Measurements from ENCODE around the gene PTPRN2. TPM values are rescaled to one million over a fixed set of nuclear protein-coding genes. Genes with fewer than 3 reads are reported as not detected.

Gene PTPRN2
- total RNA-seq, 2 donors from 2014 or later = 0.35 to 0.61 TPM

DNA sequence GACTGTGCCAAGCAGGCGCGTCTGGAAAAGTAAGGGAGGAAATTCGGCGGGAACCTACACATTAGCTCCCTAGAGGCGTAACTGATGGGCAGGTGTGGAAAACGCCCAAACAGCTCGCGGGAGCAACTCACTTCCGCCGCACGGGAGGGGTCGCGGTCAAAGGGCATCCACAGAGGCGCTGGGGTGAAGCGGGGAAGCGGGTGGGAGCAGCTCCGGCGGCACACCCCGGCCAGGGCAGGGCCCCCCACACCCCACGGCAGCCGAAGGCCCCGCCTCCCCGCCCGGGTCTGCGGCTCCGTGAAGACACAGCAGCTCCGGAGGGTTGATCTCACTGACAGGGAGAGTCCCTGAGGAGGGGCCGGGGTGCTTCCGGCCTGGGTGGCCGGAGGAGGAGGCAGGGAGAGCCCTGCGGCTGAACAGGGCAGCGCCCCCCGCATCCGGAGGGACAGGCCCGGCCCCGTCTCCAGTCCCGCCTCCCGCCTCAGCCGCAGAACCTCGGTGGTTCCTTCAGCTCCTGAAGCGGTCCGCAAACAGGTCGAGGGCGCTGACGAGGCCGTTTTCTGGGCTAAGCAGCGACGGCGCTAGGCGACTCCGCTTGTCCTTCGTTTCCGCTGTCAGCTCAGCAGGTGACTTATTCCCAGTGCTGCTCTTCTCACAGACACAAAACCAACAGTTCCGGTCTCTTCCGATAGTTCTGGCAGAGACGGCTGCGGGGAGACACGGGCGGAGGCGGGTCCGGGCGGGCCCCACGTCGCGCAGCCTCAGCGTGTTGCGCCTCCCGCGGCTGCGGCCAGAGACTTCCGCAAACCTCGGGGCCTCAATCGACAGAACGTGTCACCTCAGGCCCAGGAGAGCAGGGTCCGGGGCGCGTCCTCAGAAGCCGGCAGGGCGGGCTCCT, 974.7 kb downstream of the PTPRN2 start:
- peak; percentile 51 to 84 for DNase-seq (ENCODE audit: low spot score in 2 of 2)
- H3K27ac Mint-ChIP-seq = peak overlapping the region; percentile 36 to 81
- peaks cover 0 to 6% of the 10 kb centered on the region in 2 donors for H3K36me3 Mint-ChIP-seq
- H3K9me3 Mint-ChIP-seq = no peaks in the 10 kb centered on the region
- peak; percentile 77 to 89 for ATAC-seq

DNA sequence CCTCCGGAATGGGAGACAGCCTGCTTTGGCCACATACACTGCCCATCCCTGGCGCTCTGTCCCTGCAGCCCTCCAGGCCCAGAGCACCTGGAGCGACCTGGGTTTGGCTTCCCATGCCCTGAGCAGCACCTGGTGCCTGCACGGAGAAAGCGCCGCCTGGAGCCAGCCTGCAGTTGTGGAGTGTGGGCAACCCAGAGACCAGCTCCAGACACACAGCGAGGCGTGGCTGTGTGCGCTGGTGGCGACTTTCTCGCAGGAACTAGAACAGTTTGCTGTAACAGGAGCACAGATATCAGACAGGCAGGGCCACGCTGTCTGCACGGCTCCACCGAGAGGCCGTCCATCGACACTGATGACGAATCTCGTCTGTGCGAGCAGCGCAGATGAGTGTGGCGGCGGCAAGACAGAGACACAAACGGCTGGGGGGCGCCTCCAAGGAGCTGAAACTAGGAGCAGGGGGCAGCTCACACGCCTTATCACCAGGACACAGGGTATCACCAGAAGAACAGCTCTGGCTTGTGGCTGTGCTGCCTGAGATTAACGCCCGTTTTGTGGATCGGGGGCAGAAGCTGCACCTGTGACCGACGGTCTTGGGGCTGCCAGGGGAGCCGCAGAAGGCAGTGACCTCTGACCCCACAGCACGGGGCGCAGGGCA, 975.5 kb downstream of the PTPRN2 start:
- ATAC-seq (no peak), DNase-seq (ENCODE audit: low spot score in 2 of 2) (no peak)
- no peaks in the 10 kb centered on the region for H3K9me3 Mint-ChIP-seq
- peak overlapping the region; percentile 36 to 81 for H3K27ac Mint-ChIP-seq
- peaks cover 0 to 6% of the 10 kb centered on the region in 2 donors for H3K36me3 Mint-ChIP-seq

DNA sequence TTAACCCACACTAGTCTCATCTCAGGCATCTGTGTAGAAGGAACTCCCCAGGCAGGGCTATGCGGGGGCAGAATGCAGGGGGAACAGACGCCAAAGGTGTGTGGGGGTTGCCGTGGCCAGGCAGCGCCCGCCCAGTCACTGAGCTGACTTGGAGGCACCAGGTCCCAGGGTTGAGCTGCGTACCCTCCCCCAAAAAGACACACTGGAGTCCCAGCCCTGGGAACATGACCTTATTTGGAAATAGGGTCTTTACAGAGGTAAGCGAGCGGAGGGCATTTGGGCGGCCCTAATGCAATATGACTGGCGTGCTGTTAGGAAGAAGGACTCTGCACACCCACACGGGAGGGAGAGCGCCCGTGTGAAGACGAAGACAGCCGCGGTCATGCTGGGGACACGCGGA, 976.3 kb downstream of the PTPRN2 start:
- Mint-ChIP-seq H3K36me3 (peaks cover 0 to 6% of the 10 kb centered on the region in 2 donors), H3K27ac (no peak overlapping the region), H3K9me3 (no peaks in the 10 kb centered on the region)
- no peak for DNase-seq (ENCODE audit: low spot score in 2 of 2)
- ATAC-seq = no peak

DNA sequence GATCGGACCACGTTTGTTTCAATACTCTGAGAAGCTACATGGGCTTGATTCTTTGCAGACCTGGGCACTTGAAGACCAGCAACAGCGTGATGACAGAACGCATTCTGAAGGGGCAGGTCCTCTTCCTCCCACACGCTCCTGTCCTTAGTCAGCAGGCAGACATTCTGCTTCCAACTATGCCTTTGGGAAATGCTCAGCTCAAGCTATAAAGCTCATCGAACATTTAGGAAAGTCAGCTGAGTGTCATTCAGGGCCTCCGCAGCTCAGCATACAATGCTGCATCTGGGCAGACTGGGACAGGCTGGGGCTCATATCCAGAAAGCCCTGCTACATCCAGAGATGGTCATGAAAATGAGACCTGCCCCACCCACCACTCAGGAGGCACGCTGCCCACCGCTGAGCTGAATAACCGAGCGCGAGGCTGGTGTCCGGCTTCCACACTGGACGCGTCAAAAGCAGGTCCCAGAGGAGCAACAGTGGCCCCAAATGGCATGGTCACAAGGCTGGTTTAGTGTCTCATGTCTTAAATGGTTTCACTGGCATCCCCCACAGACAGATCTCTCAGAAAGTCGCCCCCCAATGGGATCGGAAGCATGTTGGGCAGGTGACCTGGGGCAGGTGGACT, 976.8 kb downstream of the PTPRN2 start:
- Mint-ChIP-seq H3K36me3 (peaks cover 0 to 6% of the 10 kb centered on the region in 2 donors), H3K27ac (no peak overlapping the region), H3K9me3 (no peaks in the 10 kb centered on the region)
- no peak for ATAC-seq
- no peak for DNase-seq (ENCODE audit: low spot score in 2 of 2)

DNA sequence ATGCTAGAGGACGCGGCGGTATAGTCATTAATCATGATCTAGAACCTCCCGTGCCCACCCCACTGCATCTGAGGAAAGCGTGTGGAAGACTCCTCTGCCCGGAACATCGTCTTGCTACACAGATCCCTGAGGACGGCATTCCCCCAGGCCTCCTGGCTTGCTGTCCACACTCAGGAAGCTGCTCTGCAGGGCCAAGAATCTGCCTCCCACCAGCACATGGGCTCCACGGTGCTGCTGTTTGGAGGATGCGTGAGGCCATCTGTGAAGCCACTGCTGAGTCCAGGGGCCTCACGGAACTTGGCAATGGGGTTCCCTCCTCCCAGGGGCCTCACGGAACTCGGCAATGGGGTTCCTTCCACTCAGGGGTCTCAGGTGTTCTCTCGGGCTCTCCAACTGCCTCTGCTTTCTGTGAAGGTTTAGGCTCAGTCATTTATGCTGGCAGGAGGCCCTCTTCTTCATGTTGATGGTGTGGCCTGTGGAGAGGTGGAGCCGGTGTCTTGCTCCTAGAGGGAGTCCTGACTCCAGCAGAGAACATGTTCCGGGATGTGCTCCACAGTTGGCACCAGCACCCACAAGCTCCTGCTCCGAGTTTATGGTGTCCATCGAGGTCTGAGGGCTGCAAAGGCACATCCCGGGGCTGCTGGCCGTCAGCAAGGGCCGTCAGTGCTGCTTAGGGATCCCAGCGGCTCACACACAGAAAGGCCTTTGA, 977.5 kb downstream of the PTPRN2 start:
- Mint-ChIP-seq H3K27ac (no peak overlapping the region), H3K36me3 (peaks cover 0 to 6% of the 10 kb centered on the region in 2 donors), H3K9me3 (no peaks in the 10 kb centered on the region)
- no peak for DNase-seq (ENCODE audit: low spot score in 2 of 2)
- ATAC-seq = no peak

DNA sequence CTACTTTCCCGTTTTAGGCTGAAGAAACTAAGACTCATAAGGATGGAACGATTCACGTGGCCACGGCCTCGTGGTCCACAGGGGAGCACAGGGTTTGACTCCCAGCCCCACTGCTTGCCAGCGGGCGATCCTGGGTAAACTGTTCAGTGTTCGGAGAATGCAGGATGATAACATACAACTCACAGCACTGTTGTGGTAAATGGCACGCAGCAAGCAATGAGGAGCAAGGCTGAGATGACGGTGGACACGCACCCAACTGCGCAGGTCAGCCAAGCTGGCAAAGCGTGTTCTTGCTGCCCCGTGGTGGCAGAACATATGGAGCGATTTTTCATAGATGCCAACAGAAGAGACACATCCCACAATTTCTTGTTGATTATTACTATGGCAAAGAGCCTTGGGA, 978.1 kb downstream of the PTPRN2 start:
- H3K9me3 Mint-ChIP-seq = no peaks in the 10 kb centered on the region

DNA sequence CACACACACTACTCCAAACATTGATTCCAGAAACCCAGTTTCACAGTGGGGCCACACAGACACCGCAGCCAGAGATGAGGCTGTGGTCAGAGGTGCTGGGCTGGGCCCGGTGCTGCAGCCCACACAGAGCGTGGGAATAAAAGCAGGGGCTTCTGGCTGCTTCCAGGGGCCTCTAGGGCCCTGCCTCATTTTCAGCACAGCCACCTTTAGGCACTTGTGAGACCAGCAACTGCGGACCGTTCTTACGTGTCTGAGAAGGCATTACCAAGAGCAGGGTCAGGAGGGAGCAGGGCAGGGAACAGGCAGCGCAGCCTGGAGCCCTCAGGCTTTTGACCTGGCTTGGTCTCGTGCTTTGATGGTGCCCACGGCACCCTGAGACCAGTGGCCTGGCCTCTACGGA, 980.4 kb downstream of the PTPRN2 start:
- H3K27ac Mint-ChIP-seq = no peak overlapping the region
- peaks cover 0 to 3% of the 10 kb centered on the region in 2 donors for H3K36me3 Mint-ChIP-seq
- H3K9me3 Mint-ChIP-seq = no peaks in the 10 kb centered on the region
- DNase-seq (ENCODE audit: low spot score in 2 of 2) = no peak
- ATAC-seq = no peak

More for the DNA sequence above, 978.1 kb downstream of the PTPRN2 start:
- no peak overlapping the region for H3K27ac Mint-ChIP-seq
- no peak for DNase-seq (ENCODE audit: low spot score in 2 of 2)
- no peak for ATAC-seq
- peaks cover 0 to 6% of the 10 kb centered on the region in 2 donors for H3K36me3 Mint-ChIP-seq

DNA sequence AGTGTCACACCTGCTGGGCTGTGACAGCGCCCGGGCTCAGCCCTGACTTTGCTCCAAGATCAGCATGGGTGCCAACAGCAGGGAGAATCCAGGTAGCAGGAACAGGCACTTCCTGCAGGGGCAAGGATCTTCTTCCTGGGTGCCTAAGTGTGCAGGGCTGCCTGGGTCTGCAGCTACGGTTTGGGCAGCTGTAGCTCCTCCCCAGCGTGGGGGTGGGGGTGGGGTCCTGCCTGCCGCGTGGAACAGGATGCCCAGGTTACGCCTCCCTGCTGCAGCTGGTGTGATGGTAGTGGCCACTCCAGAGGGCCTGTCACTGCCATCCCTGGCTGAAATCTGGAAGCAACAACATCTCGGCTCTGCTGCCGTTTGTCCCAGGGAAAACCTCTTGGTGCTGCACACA, 981.5 kb downstream of the PTPRN2 start:
- DNase-seq (ENCODE audit: low spot score in 2 of 2) (no peak), ATAC-seq (no peak)
- Mint-ChIP-seq H3K27ac (no peak overlapping the region), H3K36me3 (no peaks in the 10 kb centered on the region), H3K9me3 (no peaks in the 10 kb centered on the region)

DNA sequence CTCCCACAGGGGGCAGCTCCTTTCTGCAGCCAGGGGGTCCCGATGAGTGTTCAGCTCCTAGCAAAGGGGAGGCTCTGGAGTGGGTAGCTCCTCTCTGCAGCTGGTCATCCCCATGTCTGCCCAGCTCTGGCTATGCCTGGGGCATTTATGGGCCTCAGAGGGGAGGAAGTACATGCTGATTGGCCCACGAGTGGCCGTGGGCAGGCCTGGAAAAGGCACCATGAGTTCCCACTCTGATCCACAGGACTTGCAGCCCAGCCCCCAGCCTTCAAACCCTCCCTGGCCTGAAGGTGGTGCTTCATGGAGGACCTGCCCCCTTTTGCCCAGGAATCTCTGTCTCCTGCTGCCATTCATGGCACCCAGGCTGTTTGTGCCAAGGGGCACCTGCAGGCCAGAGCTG, 982.0 kb downstream of the PTPRN2 start:
- ATAC-seq (no peak), DNase-seq (ENCODE audit: low spot score in 2 of 2) (no peak)
- Mint-ChIP-seq H3K9me3 (no peaks in the 10 kb centered on the region), H3K36me3 (no peaks in the 10 kb centered on the region), H3K27ac (no peak overlapping the region)

DNA sequence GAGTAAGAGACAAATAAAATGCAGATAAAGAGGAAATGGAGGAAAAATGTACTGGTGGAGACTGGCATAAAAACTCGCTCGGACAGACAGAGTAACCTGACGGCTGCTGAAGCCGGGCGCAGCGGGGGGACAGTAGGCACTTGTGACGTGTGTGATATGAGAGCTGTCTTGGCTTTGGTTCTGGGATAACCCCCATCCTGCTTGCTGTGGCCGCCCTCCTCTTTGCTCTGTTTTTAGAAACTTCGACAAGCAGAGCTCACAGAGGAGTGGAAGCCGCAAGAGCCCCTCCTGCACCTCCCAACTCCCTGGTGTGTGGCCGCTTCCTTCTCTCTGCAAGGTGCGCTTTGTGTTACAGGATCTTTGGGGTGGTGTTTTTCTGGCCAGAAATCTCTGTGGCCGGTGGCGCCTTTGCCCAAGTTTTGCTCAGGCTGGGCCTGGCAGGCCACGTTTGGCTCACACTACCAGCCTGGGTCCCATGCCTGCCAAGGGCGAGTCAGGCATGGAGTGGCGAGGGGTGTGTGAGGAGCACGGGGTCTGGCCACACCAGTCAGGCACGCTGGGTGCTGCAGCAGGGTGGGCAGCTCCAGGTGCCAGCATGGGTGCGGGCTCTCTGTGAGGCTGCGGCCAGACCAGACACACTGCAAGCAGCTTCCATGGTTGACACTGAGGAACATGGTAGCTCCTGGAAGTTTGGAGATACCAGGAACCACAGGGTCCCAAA, 982.8 kb downstream of the PTPRN2 start:
- no peak for DNase-seq (ENCODE audit: low spot score in 2 of 2)

DNA sequence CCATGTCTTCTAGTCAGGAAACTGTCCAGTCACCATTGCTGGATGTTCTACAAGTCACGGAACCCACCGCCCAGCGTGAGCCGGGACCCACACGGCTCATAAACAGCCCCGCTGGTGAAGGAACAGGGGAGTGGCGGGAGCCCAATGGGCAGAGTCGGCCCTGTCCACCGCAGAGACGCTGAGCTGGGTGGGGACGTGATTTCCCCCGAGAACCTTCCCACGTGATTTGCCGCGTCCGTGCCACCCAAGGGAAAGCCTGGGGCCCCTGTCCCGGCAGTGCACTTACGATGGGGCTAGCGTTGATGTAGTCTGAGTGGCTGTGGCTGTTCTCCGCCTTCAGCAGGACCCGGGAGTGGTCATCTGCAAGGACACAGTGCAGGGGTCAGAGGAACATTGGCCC, 983.9 kb downstream of the PTPRN2 start:
- no peak for ATAC-seq
- Mint-ChIP-seq H3K9me3 (no peaks in the 10 kb centered on the region), H3K36me3 (no peaks in the 10 kb centered on the region), H3K27ac (no peak overlapping the region)
- DNase-seq (ENCODE audit: low spot score in 2 of 2) = no peak

More for the DNA sequence above, 982.8 kb downstream of the PTPRN2 start:
- Mint-ChIP-seq H3K36me3 (no peaks in the 10 kb centered on the region), H3K27ac (no peak overlapping the region), H3K9me3 (no peaks in the 10 kb centered on the region)
- no peak for ATAC-seq

DNA sequence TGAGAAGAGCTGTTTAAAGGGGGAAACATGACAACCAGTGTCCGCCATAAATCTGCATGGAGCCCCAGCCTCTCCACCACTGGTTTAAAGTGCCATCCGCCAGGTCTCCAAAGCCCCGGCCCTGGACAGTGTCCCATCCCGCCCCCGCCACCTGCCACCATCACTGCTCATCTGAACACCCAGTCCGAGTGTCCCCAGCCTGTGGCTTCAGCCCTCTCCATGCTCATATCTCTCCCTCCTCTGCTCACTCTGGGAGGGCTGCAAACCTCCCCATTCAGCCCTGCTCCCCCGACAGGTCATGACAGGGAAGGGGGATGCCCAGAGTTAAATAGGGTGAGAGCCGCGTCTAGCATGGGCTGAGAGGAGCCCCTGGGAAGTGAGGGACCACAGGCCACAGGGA, 984.6 kb downstream of the PTPRN2 start:
- no peaks in the 10 kb centered on the region for H3K9me3 Mint-ChIP-seq
- H3K27ac Mint-ChIP-seq = no peak overlapping the region
- ATAC-seq = no peak
- H3K36me3 Mint-ChIP-seq = no peaks in the 10 kb centered on the region
- no peak for DNase-seq (ENCODE audit: low spot score in 2 of 2)

DNA sequence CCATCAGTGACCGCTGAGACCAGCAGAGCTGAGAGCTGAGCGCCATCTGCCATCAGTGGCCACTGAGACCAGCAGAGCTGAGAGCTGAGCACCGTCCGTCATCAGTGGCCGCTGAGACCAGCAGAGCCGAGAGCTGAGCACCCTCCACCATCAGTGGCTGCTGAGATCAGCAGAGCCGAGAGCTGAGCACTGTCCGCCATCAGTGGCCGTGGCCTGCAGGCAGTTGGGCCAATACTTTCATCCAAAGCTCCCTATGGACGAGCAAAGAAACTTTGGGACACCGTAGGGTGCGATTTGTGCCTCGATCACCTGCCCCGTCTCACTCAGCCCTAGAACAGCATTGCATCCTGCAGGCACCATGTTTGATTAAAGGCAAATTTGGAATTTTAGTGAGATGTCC, 985.0 kb downstream of the PTPRN2 start:
- ATAC-seq = no peak
- no peak for DNase-seq (ENCODE audit: low spot score in 2 of 2)
- Mint-ChIP-seq H3K27ac (no peak overlapping the region), H3K9me3 (no peaks in the 10 kb centered on the region), H3K36me3 (no peaks in the 10 kb centered on the region)

DNA sequence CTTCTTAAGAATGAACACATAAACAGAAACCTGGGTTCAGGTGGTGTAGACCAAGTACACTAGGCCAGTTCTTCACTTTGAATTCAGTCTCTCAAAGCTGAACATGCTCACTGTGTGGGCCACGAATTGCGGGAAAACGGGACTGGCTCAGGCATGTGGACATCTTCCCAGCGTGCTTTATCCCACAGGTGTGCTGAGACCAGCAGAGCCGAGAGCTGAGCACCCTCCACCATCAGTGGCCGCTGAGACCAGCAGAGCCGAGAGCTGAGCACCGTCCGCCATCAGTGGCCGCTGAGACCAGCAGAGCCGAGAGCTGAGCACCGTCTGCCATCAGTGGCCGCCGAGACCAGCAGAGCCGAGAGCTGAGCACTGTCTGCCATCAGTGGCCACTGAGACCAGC, 985.5 kb downstream of the PTPRN2 start:
- Mint-ChIP-seq H3K9me3 (no peaks in the 10 kb centered on the region), H3K36me3 (no peaks in the 10 kb centered on the region), H3K27ac (no peak overlapping the region)
- ATAC-seq (no peak), DNase-seq (ENCODE audit: low spot score in 2 of 2) (no peak)

DNA sequence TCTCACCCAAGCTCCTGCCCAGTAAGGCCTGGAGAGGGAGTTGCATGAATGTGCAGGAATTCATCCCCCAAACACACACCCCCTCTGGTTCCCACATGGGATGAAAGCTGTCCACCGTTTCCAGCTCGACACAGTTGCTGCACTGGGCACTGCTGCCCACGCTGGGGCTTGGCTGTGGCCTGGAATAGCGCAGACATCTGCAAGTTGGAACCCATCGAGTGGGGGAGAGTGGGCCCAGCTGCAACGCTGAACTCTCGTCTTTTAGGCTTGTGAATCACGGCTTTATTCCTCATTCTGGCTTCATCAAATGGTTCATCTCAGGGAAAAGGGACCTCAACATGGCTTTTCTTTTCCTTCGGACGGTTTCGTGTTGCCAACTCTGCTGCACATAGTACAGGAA, 986.1 kb downstream of the PTPRN2 start:
- Mint-ChIP-seq H3K9me3 (no peaks in the 10 kb centered on the region), H3K36me3 (no peaks in the 10 kb centered on the region), H3K27ac (no peak overlapping the region)
- ATAC-seq (no peak), DNase-seq (ENCODE audit: low spot score in 2 of 2) (no peak)

DNA sequence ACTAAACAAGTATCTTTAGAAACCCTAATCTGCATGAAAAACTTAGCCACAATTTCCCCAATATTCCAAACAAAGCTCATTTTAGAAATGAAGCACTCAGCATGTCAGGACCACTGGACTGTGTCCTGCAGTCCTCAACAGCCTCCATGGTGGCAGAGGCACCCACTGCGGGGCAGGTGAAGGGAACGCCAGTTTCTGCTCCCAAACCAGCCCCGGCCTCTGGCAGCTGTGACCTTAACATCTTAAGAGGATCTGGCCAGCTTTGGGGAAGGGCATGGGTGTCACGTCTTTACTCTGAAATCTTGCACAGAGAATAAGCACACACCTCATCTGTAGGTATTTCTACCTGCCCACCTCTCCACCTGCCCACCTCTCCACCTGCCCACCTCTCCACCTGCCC, 988.1 kb downstream of the PTPRN2 start:
- H3K9me3 Mint-ChIP-seq = no peaks in the 10 kb centered on the region
- no peaks in the 10 kb centered on the region for H3K36me3 Mint-ChIP-seq
- ATAC-seq (no peak), DNase-seq (ENCODE audit: low spot score in 2 of 2) (no peak)
- H3K27ac Mint-ChIP-seq = no peak overlapping the region
